Right cardiac atrium (tissue), 5 donors: ENCODE data around the gene DUSP1. TPM values are rescaled to one million over a fixed set of nuclear protein-coding genes. Genes with fewer than 3 reads are reported as not detected.

Experiments used
- ATAC-seq, 2 donors: fragments of 200-7000 bp; cut with Tn5 transposase; one replicate each; pipeline versions ENCODE4 v1.8.0 to v1.9.1; 2020; ENCODE audit warnings: moderate library complexity in 2 of 2, mild to moderate bottlenecking in 1 of 2
- DNase-seq, 3 donors: peaks; one replicate each; pipeline ENCODE4 v3.0.0-alpha.2; 2020
- H3K27ac ChIP-seq: one replicate; pipeline ENCODE4 v1.5.1; 2013; ENCODE audit warnings: mild to moderate bottlenecking, low read length, control low read depth, moderate library complexity
- H3K27me3 ChIP-seq: one replicate; pipeline ENCODE4 v1.6.1; 2013; ENCODE audit not compliant: control insufficient read depth, insufficient read depth
- H3K4me1 ChIP-seq: one replicate; pipeline ENCODE4 v1.6.1; 2013; ENCODE audit warnings: low read length; ENCODE audit not compliant: control insufficient read depth, insufficient read depth
- H3K4me3 ChIP-seq: one replicate; pipeline ENCODE4 v1.5.1; 2013; ENCODE audit warnings: low read length, control low read depth
- H3K9me3 ChIP-seq: one replicate; pipeline ENCODE4 v1.6.1; 2013; ENCODE audit warnings: low read length; ENCODE audit not compliant: control insufficient read depth
- WGBS: extraction: QIAGEN DNeasy Blood & Tissue Kit; methylation state at CpG from one replicate; pipeline ENCODE4 v1.1.7; 2013; 5-methylcytosine and 5-hydroxymethylcytosine counted together
- intact Hi-C, 4 donors: fragments of 100-400 bp; cut with DNase I; formaldehyde crosslinking; loops; one replicate each; pipeline versions ENCODE4 v1.11.0 to v1.14.0; 2022 to 2023
- polyA plus RNA-seq: library from polyadenylated mRNA; stranded (reverse); fragments of 200-250 nt; gene quantifications from one replicate; pipeline ENCODE4 v1.2.3, GENCODE V29; 2013
- total RNA-seq, 4 donors: library from RNA; stranded (reverse); fragmentation: NEBNext Ultra II Directional; extraction: Animal tissue kit (Norgen Biotek cat#: 25700); gene quantifications; one replicate each; pipeline ENCODE4 v1.2.1, GENCODE V29; 2021
- donor health status: healthy with polysubstance abuse.
- donor health status: DM: no; HTN: yes; CAD: no.
- donor health status: DM: no; HTN: no; CAD: no.
- donor health status: DM: no; HTN: yes; CAD: no; lungs with severe emphysema.
- donor health status: DM: yes; HTN: yes; CAD: no.

The DUSP1 gene
- total and polyA plus RNA-seq, 5 donors, result 78.7 to 247 (median 97.6) TPM

DNA sequence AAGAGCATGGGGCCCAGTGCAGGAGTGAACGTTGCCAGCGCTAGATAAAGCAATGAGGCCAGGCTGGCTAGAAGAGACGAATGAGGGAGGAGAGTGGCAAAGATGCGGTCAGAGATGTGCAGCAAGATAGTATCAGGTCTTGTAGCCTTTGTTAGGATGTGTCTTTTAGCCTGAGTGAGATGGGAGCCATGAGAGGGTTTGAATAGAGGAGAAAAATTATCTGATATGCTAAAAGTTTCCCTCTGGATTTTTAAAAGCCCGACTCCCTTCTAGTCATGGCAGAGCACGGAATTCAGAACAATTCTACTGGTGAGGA is 12.2 kb downstream of the DUSP1 start:
- ATAC-seq, result peak in 1 of 2 donors; percentile 43
- intact Hi-C loops, result no loop called here
- WGBS, result 66% methylated on average over 6 of the region's 6 CpGs

DNA sequence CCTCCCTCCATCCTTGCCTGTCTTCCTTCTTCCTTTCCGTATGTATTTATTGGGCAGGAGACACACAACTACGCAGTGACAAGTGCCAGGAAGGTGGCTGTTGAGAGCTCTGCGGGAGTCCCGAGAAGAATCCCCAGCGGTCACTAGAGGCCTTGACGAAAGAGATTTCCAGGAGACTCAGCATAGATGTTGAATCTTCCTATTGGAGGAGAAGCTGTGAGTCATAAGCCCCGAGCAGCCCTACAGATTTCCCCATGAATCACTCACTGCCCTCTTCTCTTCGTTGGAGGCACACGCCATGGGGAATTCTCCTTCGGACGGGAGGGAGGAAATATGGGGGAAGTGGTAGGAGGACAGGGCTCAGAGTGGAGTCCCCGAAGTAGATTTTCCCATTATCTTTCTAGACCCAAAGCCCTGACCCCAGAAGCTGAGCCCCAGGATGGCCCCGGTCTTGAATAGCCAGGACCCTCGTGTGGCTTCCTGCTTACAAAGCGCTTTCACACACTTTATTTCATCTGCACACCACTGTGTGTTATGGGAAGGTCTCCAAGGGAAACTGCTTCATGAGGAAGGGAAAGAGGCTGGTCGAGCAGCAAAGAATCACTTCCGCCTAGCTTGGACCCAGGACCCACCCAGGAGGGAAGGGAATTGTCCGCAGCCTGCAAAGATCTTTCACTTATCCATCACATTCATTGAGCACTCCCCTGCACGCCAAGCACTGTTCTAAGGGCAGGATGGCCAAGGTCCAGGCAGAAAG is 12.7 kb downstream of the DUSP1 start:
- Histone ChIP-seq H3K9me3 (no peaks in the 10 kb centered on the region), H3K4me1 (peaks cover 3% of the 10 kb centered on the region), H3K4me3 (no peak overlapping the region), H3K27ac (peak overlapping the region; percentile 47), H3K27me3 (no peaks in the 10 kb centered on the region)
- intact Hi-C loops, result no loop called here
- WGBS, result 41% methylated on average over 19 of the region's 19 CpGs
- ATAC-seq (peak; percentile 53 to 75), DNase-seq (no peak)

More for the DNA sequence above, 12.2 kb downstream of the DUSP1 start:
- Histone ChIP-seq H3K4me1 (peaks cover 3% of the 10 kb centered on the region), H3K9me3 (no peaks in the 10 kb centered on the region), H3K27me3 (no peaks in the 10 kb centered on the region), H3K4me3 (no peak overlapping the region), H3K27ac (no peak overlapping the region)
- no peak for DNase-seq

DNA sequence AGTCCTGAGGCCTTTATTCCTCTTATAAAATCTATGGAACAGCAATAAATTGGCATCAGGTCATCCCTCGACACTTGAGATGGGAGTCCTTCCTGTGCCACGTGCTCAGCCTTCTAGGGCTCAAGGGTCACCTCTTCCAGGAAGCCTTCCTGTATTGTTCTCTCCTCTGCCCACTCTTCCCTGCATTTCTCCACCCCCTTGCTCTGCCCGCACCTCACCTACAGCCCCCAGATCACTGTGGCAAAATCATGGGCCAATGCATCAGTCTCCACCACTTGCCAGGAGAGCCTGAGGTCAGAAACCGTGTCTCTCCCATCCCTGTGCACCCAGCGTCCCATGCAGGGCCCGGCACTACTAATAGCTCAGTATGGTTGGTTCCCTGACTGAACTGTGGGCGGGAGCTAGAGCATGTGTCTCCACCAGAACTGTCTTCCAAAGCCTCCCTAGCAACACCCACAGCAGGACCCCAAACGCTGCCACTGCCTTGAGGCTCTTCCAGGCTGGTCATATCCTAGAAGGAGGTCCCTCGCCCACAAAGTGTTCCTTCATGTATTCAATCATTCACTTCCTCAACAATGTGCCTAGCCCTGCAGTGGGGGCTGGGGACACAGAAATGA is 13.5 kb downstream of the DUSP1 start:
- 83% methylated on average over 9 of the region's 9 CpGs for WGBS

DNA sequence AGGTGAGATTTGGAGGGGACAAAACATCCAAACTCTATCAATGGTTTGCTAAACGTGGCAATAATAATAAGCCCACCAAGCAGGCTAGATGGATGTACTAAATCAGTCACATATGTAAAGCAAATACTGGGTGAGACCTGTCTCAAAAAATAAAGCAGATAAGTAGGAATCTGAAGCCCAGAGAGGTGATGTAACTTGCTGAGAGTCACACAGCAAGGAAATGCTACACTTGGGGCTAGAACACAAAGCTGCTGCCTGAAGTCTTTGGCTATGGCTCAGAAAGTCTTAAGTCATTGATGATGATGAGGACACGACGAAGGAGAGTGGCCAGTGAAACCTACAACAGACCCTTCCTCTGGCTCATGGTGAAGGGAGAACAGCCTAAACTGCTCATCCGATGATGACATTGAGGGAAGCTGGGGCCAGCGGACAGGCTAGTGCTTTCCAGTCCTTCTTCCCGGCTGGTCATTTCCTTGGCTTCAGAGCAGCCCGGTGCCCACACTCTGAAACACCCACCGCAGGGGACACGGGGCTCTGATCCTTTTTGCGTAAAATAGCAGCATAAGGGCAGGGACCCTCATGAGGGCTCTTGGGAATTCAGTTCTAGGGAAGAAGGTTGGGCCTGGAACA is 14.1 kb downstream of the DUSP1 start:
- WGBS, result 85% methylated on average over 10 of the region's 10 CpGs
- Histone ChIP-seq H3K27me3 (no peaks in the 10 kb centered on the region), H3K4me3 (no peak overlapping the region), H3K4me1 (peaks cover 3% of the 10 kb centered on the region), H3K27ac (no peak overlapping the region), H3K9me3 (no peaks in the 10 kb centered on the region)
- DNase-seq (no peak), ATAC-seq (no peak)
- intact Hi-C loops, result no loop called here

More for the DNA sequence above, 13.5 kb downstream of the DUSP1 start:
- H3K4me3 ChIP-seq, result no peak overlapping the region
- H3K4me1 ChIP-seq, result peaks cover 3% of the 10 kb centered on the region
- H3K9me3 ChIP-seq, result no peaks in the 10 kb centered on the region
- peak overlapping the region; percentile 18 for H3K27ac ChIP-seq
- H3K27me3 ChIP-seq, result no peaks in the 10 kb centered on the region
- DNase-seq, result no peak
- ATAC-seq, result peak in 1 of 2 donors; percentile 25
- intact Hi-C loops, result no loop called here

DNA sequence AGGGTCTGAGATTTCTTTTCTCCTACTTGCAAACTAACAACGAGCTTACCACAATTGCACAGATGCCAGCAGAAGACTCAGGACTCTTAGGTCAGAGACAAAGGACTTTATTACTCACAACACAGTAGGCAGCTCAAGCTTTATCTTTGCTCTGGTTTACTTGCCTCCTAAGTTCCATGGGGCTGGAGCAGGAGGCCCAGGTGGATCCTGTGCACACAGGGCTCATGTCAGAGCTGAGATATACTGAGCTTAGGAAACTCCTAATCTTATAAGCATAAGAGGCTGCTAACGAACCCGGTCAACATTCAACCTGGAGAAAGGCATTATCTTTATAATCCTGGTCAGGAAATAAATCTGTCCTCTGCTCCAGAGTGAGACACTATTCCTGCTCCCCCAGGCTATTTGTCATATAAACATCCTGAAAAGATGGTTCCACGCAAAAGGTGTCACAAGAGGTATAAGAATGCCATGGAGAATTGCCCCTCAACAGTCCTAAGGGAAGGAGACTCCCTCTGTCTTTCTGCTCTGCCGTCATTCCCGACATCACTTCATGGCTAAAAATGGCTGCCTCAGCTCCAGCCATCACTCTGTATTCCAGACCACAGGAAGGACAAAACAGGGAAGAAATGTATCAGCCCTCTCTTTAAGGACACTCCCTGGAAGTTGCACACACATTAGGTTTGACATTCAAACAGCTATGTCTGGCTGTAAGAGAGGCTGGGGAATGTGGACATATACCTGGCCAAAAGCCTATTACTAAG is 16.2 kb downstream of the DUSP1 start:
- H3K4me1 ChIP-seq, result peaks cover 3% of the 10 kb centered on the region
- H3K4me3 ChIP-seq, result no peak overlapping the region
- DNase-seq, result no peak
- H3K9me3 ChIP-seq, result no peaks in the 10 kb centered on the region
- H3K27ac ChIP-seq, result no peak overlapping the region
- H3K27me3 ChIP-seq, result no peaks in the 10 kb centered on the region
- intact Hi-C loops, result no loop called here
- no peak for ATAC-seq
- 90% methylated on average over 6 of the region's 6 CpGs for WGBS

DNA sequence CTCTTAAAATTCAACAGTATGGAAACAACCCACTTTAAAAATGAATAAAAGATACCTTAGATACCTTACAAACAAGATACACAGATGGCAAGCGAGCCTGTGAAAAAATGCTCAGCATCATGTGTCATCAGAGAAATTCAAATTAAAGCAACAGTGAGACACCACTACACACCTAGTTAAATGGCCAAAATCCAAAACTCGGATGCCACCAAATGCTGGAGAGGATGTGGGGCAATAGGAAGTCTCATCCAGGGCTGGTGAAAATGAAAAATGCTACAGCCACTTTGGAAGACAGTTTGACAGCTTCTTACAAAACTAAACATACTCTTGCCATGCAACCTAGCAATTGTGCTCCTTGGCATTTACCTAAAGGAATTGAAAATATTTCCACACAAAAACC is 17.9 kb downstream of the DUSP1 start:
- H3K4me1 ChIP-seq, result peaks cover 9% of the 10 kb centered on the region
- ATAC-seq, result no peak
- WGBS, result 64% methylated on average over 2 of the region's 2 CpGs
- no peak overlapping the region for H3K4me3 ChIP-seq
- H3K27me3 ChIP-seq, result no peaks in the 10 kb centered on the region
- intact Hi-C loops, result no loop called here
- DNase-seq, result no peak
- H3K27ac ChIP-seq, result no peak overlapping the region
- no peaks in the 10 kb centered on the region for H3K9me3 ChIP-seq

DNA sequence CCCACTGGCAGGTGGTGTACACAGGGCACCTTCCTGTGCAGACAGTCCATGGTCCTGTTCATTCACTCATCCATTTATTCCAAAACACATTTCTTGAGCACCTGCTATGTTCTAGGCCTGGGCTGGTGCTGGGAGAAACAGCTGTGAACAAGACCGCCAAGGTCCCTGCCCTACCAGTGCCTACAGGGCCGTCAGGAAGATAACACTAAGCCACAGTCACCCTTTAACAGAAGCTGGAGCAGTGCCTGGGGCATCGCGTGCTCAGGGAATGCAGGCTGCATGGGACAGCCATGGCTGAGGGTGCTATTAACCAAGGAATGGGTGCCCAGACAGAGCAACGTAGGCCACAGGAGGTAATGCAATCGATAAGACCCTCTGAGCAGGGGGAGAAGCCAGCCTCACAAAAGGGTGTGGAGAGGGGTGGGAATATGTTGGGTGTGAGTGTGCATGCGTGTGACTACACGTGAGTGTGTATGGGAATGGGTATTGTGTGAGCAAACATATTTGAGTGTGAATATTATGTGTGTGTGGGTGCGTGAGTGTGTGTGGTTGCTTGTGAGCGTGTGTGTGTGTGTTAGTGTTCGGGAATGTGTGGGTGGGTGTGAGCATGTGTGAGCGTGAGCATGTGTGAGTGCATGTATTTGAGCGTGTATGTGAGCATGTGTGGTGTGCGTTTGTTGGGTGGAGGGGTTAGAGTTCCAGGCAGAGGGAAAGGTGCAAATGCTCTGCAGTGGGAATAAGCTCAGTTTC is 19.1 kb downstream of the DUSP1 start:
- peak overlapping the region; percentile 83 for H3K27ac ChIP-seq
- no peak overlapping the region for H3K4me3 ChIP-seq
- no peaks in the 10 kb centered on the region for H3K27me3 ChIP-seq
- WGBS, result 79% methylated on average over 14 of the region's 14 CpGs
- no peaks in the 10 kb centered on the region for H3K9me3 ChIP-seq
- peak in 1 of 2 donors; percentile 29 for ATAC-seq
- intact Hi-C loops, result no loop called here
- DNase-seq, result peak in 2 of 3 donors; percentile 74 to 76
- peaks cover 12% of the 10 kb centered on the region for H3K4me1 ChIP-seq

DNA sequence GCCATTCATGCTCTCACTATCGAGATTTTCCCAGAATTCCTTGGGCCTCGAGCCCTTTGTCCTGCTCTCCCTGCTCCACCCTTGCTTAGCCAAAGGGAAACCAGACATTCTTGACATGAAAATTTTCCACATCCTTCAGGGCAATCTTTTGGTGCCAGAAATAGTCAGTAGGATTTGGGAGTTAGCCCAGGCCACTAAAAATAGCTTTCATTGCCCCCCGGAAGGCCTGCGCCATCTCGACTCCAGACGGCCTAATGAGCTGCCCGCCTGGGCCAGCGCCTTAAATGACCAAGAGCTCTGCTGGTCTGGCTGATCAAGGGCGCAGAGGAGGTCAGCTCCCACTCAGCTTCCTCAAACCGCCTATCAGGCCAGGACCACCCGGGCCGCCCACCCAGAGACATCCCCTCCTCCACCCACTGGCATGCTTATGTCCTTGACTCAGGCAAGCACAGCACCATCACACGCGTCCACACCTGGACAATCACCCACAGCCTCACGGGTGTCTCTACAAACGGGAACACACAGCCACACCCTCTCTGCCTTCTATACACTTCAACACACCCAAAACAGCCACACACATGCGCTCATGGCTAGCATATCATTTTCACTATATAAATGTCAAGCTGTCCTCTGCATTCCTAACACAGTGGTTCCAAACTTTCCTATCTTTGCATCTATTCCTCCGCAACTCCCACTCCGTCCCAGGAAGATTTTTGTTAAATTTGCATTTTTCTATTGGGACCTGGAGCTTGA is 20.9 kb downstream of the DUSP1 start:
- no peaks in the 10 kb centered on the region for H3K9me3 ChIP-seq
- H3K4me3 ChIP-seq, result no peak overlapping the region
- 34% methylated on average over 19 of the region's 19 CpGs for WGBS
- peak; percentile 62 to 83 (median 68) for DNase-seq
- ATAC-seq, result peak; percentile 46 to 66
- peak overlapping the region; percentile 88 for H3K27ac ChIP-seq
- no peaks in the 10 kb centered on the region for H3K27me3 ChIP-seq
- H3K4me1 ChIP-seq, result peaks cover 12% of the 10 kb centered on the region
- intact Hi-C loops, result no loop called here

DNA sequence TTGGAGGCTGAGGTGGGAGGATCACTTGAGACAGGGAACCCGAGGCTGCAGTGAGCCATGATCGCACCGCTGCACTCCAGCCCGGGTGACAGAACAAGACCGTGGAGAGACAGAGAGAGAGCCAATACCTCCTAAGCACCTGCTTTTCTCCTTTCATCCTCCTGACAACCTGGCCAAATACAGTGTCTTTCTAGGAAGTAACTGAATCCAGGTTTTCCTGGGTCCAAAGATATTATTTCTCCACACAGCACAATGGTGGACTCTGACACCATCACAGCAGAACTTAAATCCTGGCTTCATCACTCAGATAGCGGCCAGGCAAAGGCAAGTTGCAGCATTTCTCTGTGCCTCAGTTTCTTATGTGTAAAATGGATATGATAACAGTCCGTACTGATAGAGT is 21.9 kb downstream of the DUSP1 start:
- Histone ChIP-seq H3K27ac (peak overlapping the region; percentile 88), H3K27me3 (no peaks in the 10 kb centered on the region), H3K9me3 (no peaks in the 10 kb centered on the region), H3K4me3 (no peak overlapping the region), H3K4me1 (peaks cover 12% of the 10 kb centered on the region)
- intact Hi-C loops, result no loop called here
- DNase-seq, result no peak
- WGBS, result 88% methylated on average over 7 of the region's 7 CpGs
- ATAC-seq, result no peak

DNA sequence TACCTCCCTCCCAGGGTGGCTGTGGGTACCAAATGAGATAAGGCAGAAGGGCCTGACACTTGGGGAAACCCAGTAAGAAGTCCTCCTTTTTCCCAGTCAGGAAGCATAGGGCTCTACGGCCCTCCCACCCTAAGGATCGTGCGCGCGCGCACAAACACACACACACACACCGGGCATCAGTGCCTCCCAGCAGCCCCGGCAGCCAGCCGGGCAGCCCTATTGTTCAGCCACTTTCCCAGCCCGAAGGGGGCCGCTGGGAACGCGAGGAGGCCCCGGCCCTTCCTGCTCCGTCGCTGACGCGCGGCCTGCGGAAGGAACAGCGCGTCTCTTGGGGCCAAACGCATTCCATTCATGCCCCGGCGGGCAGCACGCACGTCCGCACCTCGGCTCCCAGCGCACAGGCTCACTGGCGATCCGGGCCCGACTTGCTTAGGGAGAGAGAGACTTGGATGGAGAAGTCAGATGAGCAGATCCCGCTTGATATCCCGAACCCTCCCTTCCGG is 22.6 kb downstream of the DUSP1 start:
- intact Hi-C loops, result no loop called here
- WGBS, result 16% methylated on average over 36 of the region's 36 CpGs

More for the DNA sequence above, 22.6 kb downstream of the DUSP1 start:
- no peak overlapping the region for H3K4me3 ChIP-seq
- no peaks in the 10 kb centered on the region for H3K9me3 ChIP-seq
- peaks cover 12% of the 10 kb centered on the region for H3K4me1 ChIP-seq
- peak; percentile 91 to 93 for ATAC-seq
- peak; percentile 93 to 95 (median 94) for DNase-seq
- peak overlapping the region; percentile 88 for H3K27ac ChIP-seq
- no peaks in the 10 kb centered on the region for H3K27me3 ChIP-seq
